Measurements from ENCODE around the gene PIK3AP1. TPM values are rescaled to one million over a fixed set of nuclear protein-coding genes. Genes with fewer than 3 reads are reported as not detected.
A peak's percentile ranks its signal among the peaks of the same experiment; 100 is the strongest.
"Not testable (repeated sequence)": the region's sequence is repeated elsewhere in the genome, so short reads cannot be mapped to it uniquely, and the experiment has no call there.

Gene PIK3AP1
- total and polyA plus RNA-seq, 10 donors = 59.8 to 256 (median 183) TPM

- peak; percentile 94 for DNase-seq
- TF ChIP-seq POLR2A (IDR thresholded peaks at IDR 0.05) (no peak), POLR2AphosphoS5 (IDR thresholded peaks at IDR 0.05) (peak; percentile 76 to 84 (median 81)), CTCF (IDR thresholded peaks at IDR 0.05 in 8 of 11, conservative IDR thresholded peaks at IDR 0.05 in 3 of 11) (no peak)
- intact Hi-C loops (cut with DNase I; ENCODE audit: low total_unique reads) = no loop called here
- peak overlapping the region; percentile 63 to 92 (median 86) for H3K27ac ChIP-seq
- H3K4me3 ChIP-seq = peak overlapping the region in 1 of 8 donors; percentile 36
- WGBS, 5 donors = 18 to 29% (median 26%) methylated on average over 9 of the region's 9 CpGs
- H3K4me1 ChIP-seq = peaks cover 0 to 85% (median 47%) of the 10 kb centered on the region in 6 donors
- no peaks in the 10 kb centered on the region for H3K9me3 ChIP-seq
- H3K27me3 ChIP-seq (replicated peaks in 1 of 7) = no peaks in the 10 kb centered on the region
- H3K36me3 ChIP-seq = no peaks in the 10 kb centered on the region
These were observed 20.4 kb upstream of the PIK3AP1 start for GRCh38 chr10:96740579-96741281.

- H3K4me3 ChIP-seq = peak overlapping the region in 1 of 8 donors; percentile 36
- intact Hi-C loops (cut with DNase I; ENCODE audit: low total_unique reads) = no loop called here
- peak overlapping the region in 7 of 8 donors; percentile 74 to 92 (median 86) for H3K27ac ChIP-seq
- H3K27me3 ChIP-seq (replicated peaks in 1 of 7) = no peaks in the 10 kb centered on the region
- H3K36me3 ChIP-seq = no peaks in the 10 kb centered on the region
- TF ChIP-seq CTCF (IDR thresholded peaks at IDR 0.05 in 8 of 11, conservative IDR thresholded peaks at IDR 0.05 in 3 of 11) (no peak), POLR2A (IDR thresholded peaks at IDR 0.05) (no peak), POLR2AphosphoS5 (IDR thresholded peaks at IDR 0.05) (no peak)
- peaks cover 0 to 85% (median 47%) of the 10 kb centered on the region in 6 donors for H3K4me1 ChIP-seq
- no peak for DNase-seq
- 88 to 93% (median 91%) methylated on average over 7 of the region's 7 CpGs for WGBS, 5 donors
- H3K9me3 ChIP-seq = no peaks in the 10 kb centered on the region
These were observed 19.8 kb upstream of the PIK3AP1 start for GRCh38 chr10:96740141-96740540.

- H3K4me3 ChIP-seq = peak overlapping the region; percentile 18 to 57 (median 22)
- DNase-seq; intact Hi-C loops (cut with DNase I; ENCODE audit: low total_unique reads); H3K36me3 ChIP-seq; H3K9me3 ChIP-seq; H3K27me3 ChIP-seq (replicated peaks in 1 of 7): not testable (repeated sequence)
- WGBS, 5 donors = 39 to 55% (median 50%) methylated on average over 1 of the region's 1 CpG
- peak overlapping the region in 6 of 8 donors; percentile 22 to 92 (median 86) for H3K27ac ChIP-seq
- TF ChIP-seq POLR2AphosphoS5 (IDR thresholded peaks at IDR 0.05) (peak in 1 of 3 donors; percentile 78), POLR2A (IDR thresholded peaks at IDR 0.05) (peak in 1 of 3 donors; percentile 34)
- H3K4me1 ChIP-seq = peaks cover 0 to 58% (median 29%) of the 10 kb centered on the region in 6 donors
These were observed 17.1 kb upstream of the PIK3AP1 start for GRCh38 chr10:96737307-96737902.

- Histone ChIP-seq H3K9me3 (no peaks in the 10 kb centered on the region), H3K4me3 (no peak overlapping the region), H3K36me3 (no peaks in the 10 kb centered on the region), H3K27ac (no peak overlapping the region), H3K4me1 (peaks cover 9 to 54% (median 24%) of the 10 kb centered on the region in 6 donors), H3K27me3 (replicated peaks in 1 of 7) (peaks cover 0 to 4% (median 0%) of the 10 kb centered on the region in 7 donors)
- intact Hi-C loops (cut with DNase I; ENCODE audit: low total_unique reads) = loop anchor here (10.0 kb wide), 1 partner anchor 80 kb away; no protein-coding TSS in a partner anchor
- TF ChIP-seq POLR2A (IDR thresholded peaks at IDR 0.05) (no peak), CTCF (IDR thresholded peaks at IDR 0.05 in 8 of 11, conservative IDR thresholded peaks at IDR 0.05 in 3 of 11) (no peak), POLR2AphosphoS5 (IDR thresholded peaks at IDR 0.05) (no peak)
- no peak for DNase-seq
- whole genome bisulfite sequencing, 5 donors = 70 to 81% (median 77%) methylated on average over 6 of the region's 6 CpGs
These were observed 4.3 kb upstream of the PIK3AP1 start for GRCh38 chr10:96724621-96725020.
